ENCODE results near the gene DEF6. TPM values are rescaled to one million over a fixed set of nuclear protein-coding genes. Genes with fewer than 3 reads are reported as not detected.

DEF6 gene
- total RNA-seq, 1 experiment from 2014 or later, result 37.3 TPM

DNA sequence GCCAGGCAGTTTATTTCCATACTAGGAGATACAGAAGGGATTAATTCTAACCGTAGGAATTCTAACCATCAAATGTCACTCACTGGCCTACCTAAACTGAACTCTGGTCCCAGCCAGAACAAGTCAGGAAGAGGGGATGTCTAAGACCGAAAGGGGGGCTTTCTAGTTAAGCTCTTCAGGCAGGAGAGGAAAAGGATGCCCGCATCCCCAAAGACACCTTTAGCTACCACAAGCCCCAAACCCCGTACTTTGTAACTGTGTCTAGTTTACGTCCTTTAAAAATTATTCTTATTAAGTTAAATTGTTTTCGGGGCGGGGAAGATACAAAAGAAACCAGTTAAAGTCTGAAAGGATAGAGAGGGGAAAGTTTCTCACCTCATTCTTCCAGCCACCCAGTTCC, 39.3 kb upstream of the DEF6 start:
- Histone ChIP-seq H3K9me3 (ENCODE audit: low read length) (no peaks in the 10 kb centered on the region), H3K36me3 (ENCODE audit: low read depth, low read length) (no peaks in the 10 kb centered on the region), H3K27me3 (ENCODE audit: low read length) (no peaks in the 10 kb centered on the region), H3K27ac (ENCODE audit: low read length) (peak overlapping the region; percentile 77), H3K4me2 (ENCODE audit: low read length) (peak overlapping the region; percentile 95), H3K79me2 (ENCODE audit: low read length) (peaks cover 21% of the 10 kb centered on the region), H3K4me3 (ENCODE audit: low read length) (peak overlapping the region; percentile 89), H3K4me1 (ENCODE audit: insufficient read depth, low read length) (peaks cover 14% of the 10 kb centered on the region), H2AFZ (ENCODE audit: low read length) (peak overlapping the region; percentile 82; the same call in 1 of the 2 replicates), H3F3A (ENCODE audit: low read length, unreplicated experiment) (no peaks in the 10 kb centered on the region), H3K9ac (ENCODE audit: low read length) (peak overlapping the region; percentile 97), H3K9me2 (replicated peaks; ENCODE audit: low read length) (no peaks in the 10 kb centered on the region), H4K20me1 (ENCODE audit: low read length) (no peaks in the 10 kb centered on the region)
- no peak for DNase-seq
- intact Hi-C loops (cut with micrococcal nuclease), result no loop called here
- TF ChIP-seq EZH2 (IDR thresholded peaks at IDR 0.05; ENCODE audit: low read length, unreplicated experiment) (no peak), EZH2phosphoT487 (IDR thresholded peaks at IDR 0.05; ENCODE audit: borderline replicate concordance, low read length) (no peak), CTCF (conservative IDR thresholded peaks at IDR 0.05; ENCODE audit: low read depth, low read length) (no peak)
- ATAC-seq, result no peak
- ChIA-PET POLR2A (ENCODE audit: unreplicated experiment) (no interaction called here), CTCF (no interaction called here)
- BruUV-seq (replicated peaks), result no TSS peak

GRCh38 chr6:35258858-35259193, 38.8 kb upstream of the DEF6 start:
- Histone ChIP-seq H3K4me2 (ENCODE audit: low read length) (peak overlapping the region; percentile 95), H3K9ac (ENCODE audit: low read length) (peak overlapping the region; percentile 97), H3K9me2 (replicated peaks; ENCODE audit: low read length) (no peaks in the 10 kb centered on the region), H3K36me3 (ENCODE audit: low read depth, low read length) (no peaks in the 10 kb centered on the region), H3K27ac (ENCODE audit: low read length) (peak overlapping the region; percentile 77), H3K27me3 (ENCODE audit: low read length) (no peaks in the 10 kb centered on the region), H3K79me2 (ENCODE audit: low read length) (peaks cover 21% of the 10 kb centered on the region), H3K4me1 (ENCODE audit: insufficient read depth, low read length) (peaks cover 14% of the 10 kb centered on the region), H4K20me1 (ENCODE audit: low read length) (no peaks in the 10 kb centered on the region), H3F3A (ENCODE audit: low read length, unreplicated experiment) (no peaks in the 10 kb centered on the region), H3K4me3 (ENCODE audit: low read length) (peak overlapping the region; percentile 89), H2AFZ (ENCODE audit: low read length) (peak overlapping the region; percentile 82), H3K9me3 (ENCODE audit: low read length) (no peaks in the 10 kb centered on the region)
- ATAC-seq (peak; percentile 37), DNase-seq (no peak)
- BruUV-seq (replicated peaks), result TSS peak; percentile 67
- TF ChIP-seq EZH2phosphoT487 (IDR thresholded peaks at IDR 0.05; ENCODE audit: borderline replicate concordance, low read length) (no peak), EZH2 (IDR thresholded peaks at IDR 0.05; ENCODE audit: low read length, unreplicated experiment) (no peak), CTCF (conservative IDR thresholded peaks at IDR 0.05; ENCODE audit: low read depth, low read length) (peak; percentile 19; the same call in 1 of the 2 replicates)
- ChIA-PET CTCF (interaction anchor here (0.6 kb wide), 2 partner anchors 66 to 233 kb away, joined by 3 to 11 read pairs; no protein-coding TSS in a partner anchor), POLR2A (ENCODE audit: unreplicated experiment) (interaction anchor here (0.6 kb wide), 1 partner anchor 146 kb away, joined by 3 read pairs; no protein-coding TSS in a partner anchor)
- intact Hi-C loops (cut with micrococcal nuclease), result no loop called here

GRCh38 chr6:35259194-35259947, 38.2 kb upstream of the DEF6 start, which contains the start of gene ZNF76:
Gene ZNF76 (plus strand): TSS chr6:35259735. CDS start chr6:35281152, 21,417 bp downstream.
- POLR2A ChIA-PET (ENCODE audit: unreplicated experiment), result interaction anchor here (0.6 kb wide), 2 partner anchors 132 to 145 kb away, joined by 3 read pairs; no protein-coding TSS in a partner anchor
- no TSS peak for BruUV-seq (replicated peaks)
- peak; percentile 95 for ATAC-seq

More at GRCh38 chr6:35259194-35259947, 38.2 kb upstream of the DEF6 start, which contains the start of gene ZNF76:
- peak within 1 kb of the TSS; percentile 89 for H3K4me3 ChIP-seq (ENCODE audit: low read length)
- peaks cover 18% of the 10 kb centered on the region for H3K4me1 ChIP-seq (ENCODE audit: insufficient read depth, low read length)
- DNase-seq, result peak; percentile 99
- H3K36me3 ChIP-seq (ENCODE audit: low read depth, low read length), result no peaks in the 10 kb centered on the region
- TF ChIP-seq EZH2phosphoT487 (IDR thresholded peaks at IDR 0.05; ENCODE audit: borderline replicate concordance, low read length) (no peak), EZH2 (IDR thresholded peaks at IDR 0.05; ENCODE audit: low read length, unreplicated experiment) (no peak), CTCF (conservative IDR thresholded peaks at IDR 0.05; ENCODE audit: low read depth, low read length) (no peak)
- H3K27ac ChIP-seq (ENCODE audit: low read length), result peak within 1 kb of the TSS; percentile 81
- no peaks in the 10 kb centered on the region for H3K9me2 ChIP-seq (replicated peaks; ENCODE audit: low read length)
- peak within 1 kb of the TSS; percentile 97 for H3K9ac ChIP-seq (ENCODE audit: low read length)
- H4K20me1 ChIP-seq (ENCODE audit: low read length), result no peaks in the 10 kb centered on the region
- intact Hi-C loops (cut with micrococcal nuclease), result no loop called here
- H3K79me2 ChIP-seq (ENCODE audit: low read length), result peaks cover 21% of the 10 kb centered on the region
- no peaks in the 10 kb centered on the region for H3K9me3 ChIP-seq (ENCODE audit: low read length)
- H3K4me2 ChIP-seq (ENCODE audit: low read length), result peak within 1 kb of the TSS; percentile 95
- peak within 1 kb of the TSS; percentile 86 for H2AFZ ChIP-seq (ENCODE audit: low read length)
- H3K27me3 ChIP-seq (ENCODE audit: low read length), result no peaks in the 10 kb centered on the region
- CTCF ChIA-PET, result interaction anchor here (0.6 kb wide), 2 partner anchors 66 to 234 kb away, joined by 3 to 11 read pairs; no protein-coding TSS in a partner anchor
- no peaks in the 10 kb centered on the region for H3F3A ChIP-seq (ENCODE audit: low read length, unreplicated experiment)

Measured in PC-3 (cell line).